ENCODE data around the gene MAFF. TPM values are rescaled to one million over a fixed set of nuclear protein-coding genes. Genes with fewer than 3 reads are reported as not detected.

MAFF gene
- total and polyA plus RNA-seq, 7 experiments from 2014 or later = 1.6 to 72.6 (median 5.1) TPM

GRCh38 chr22:38264322-38264843 is 62.6 kb downstream of the MAFF start:
- peak overlapping the region in 4 of 9 donors; percentile 25 to 69 (median 50) for H3K27ac Mint-ChIP-seq
- POLR2A ChIA-PET = no interaction called here

More at GRCh38 chr22:38264322-38264843, 62.6 kb downstream of the MAFF start:
- H3K4me1 ChIP-seq (ENCODE audit: control insufficient read depth in 2 of 2, insufficient read depth in 2 of 2, low read length in 2 of 2) = peaks cover 13 to 35% of the 10 kb centered on the region in 2 donors
- H3K36me3 Mint-ChIP-seq = peaks cover 0 to 34% (median 4%) of the 10 kb centered on the region in 5 donors
- CTCF ChIA-PET = no interaction called here
- H3K9me3 ChIP-seq (ENCODE audit: control insufficient read depth in 2 of 3, low read length in 3 of 3) = no peaks in the 10 kb centered on the region
- no peaks in the 10 kb centered on the region for H3K9me3 Mint-ChIP-seq
- H3K27me3 Mint-ChIP-seq = no peaks in the 10 kb centered on the region
- intact Hi-C loops (cut with micrococcal nuclease) = loop anchor here in 1 of 2 donors (10.0 kb wide), 1 partner anchor 310 kb away; the partner anchor contains the start of gene DMC1
- ATAC-seq (no peak), DNase-seq (no peak)
- H3K27me3 ChIP-seq (ENCODE audit: control insufficient read depth in 2 of 2, insufficient read depth in 2 of 2, low read length in 2 of 2) = no peaks in the 10 kb centered on the region
- no peak overlapping the region for H3K27ac ChIP-seq (ENCODE audit: low read depth, low read length)
- peak overlapping the region in 1 of 10 donors; percentile 62 for H3K4me3 Mint-ChIP-seq
- no peak overlapping the region for H3K4me3 ChIP-seq (ENCODE audit: low read length)
- peaks cover 0 to 5% (median 0%) of the 10 kb centered on the region in 3 experiments for H3K36me3 ChIP-seq (ENCODE audit: control insufficient read depth in 2 of 3, insufficient read depth in 3 of 3, low read length in 3 of 3)
- H3K4me1 Mint-ChIP-seq = peaks cover 44 to 80% (median 68%) of the 10 kb centered on the region in 7 donors

Other genes with a start within 250 kb of the MAFF start
- gene C22orf23, start 248.4 kb upstream of the MAFF start, total RNA-seq = under 1 TPM in 1 of 5 experiments, not detected in 4; 0.31 TPM
- not detected for gene C22orf23, start 248.4 kb upstream of the MAFF start, polyA plus RNA-seq
- 10 to 100 TPM; 25.9 to 67.8 (median 43.9) TPM for gene POLR2F, start 248.3 kb upstream of the MAFF start, total RNA-seq
- gene POLR2F, start 248.3 kb upstream of the MAFF start, polyA plus RNA-seq = 100 to 1,000 TPM; 108 to 137 TPM
- gene SOX10, start 217.4 kb upstream of the MAFF start, total RNA-seq = not detected
- gene SOX10, start 217.4 kb upstream of the MAFF start, polyA plus RNA-seq = not detected
- gene PICK1, start 144.6 kb upstream of the MAFF start, total RNA-seq = 10 to 100 TPM; 10.0 to 29.3 (median 26.5) TPM
- 1 to 10 TPM; 6.3 to 6.6 TPM for gene PICK1, start 144.6 kb upstream of the MAFF start, polyA plus RNA-seq
- not detected for gene SLC16A8, start 117.8 kb upstream of the MAFF start, total RNA-seq
- not detected for gene SLC16A8, start 117.8 kb upstream of the MAFF start, polyA plus RNA-seq
- gene BAIAP2L2, start 91.3 kb upstream of the MAFF start, total RNA-seq = 1 to 10 TPM in 3 of 5 experiments, under 1 TPM in 2; 0.46 to 3.9 (median 1.9) TPM
- gene BAIAP2L2, start 91.3 kb upstream of the MAFF start, polyA plus RNA-seq = not detected
- 100 to 1,000 TPM in 3 of 5 experiments, 10 to 100 TPM in 2; 66.5 to 252 (median 105) TPM for gene PLA2G6, start 20.2 kb upstream of the MAFF start, total RNA-seq
- 1 to 10 TPM; 4.8 to 8.3 TPM for gene PLA2G6, start 20.2 kb upstream of the MAFF start, polyA plus RNA-seq
- 10 to 100 TPM; 26.9 to 41.3 (median 35.0) TPM for gene TMEM184B, start 71.0 kb downstream of the MAFF start, total RNA-seq
- gene TMEM184B, start 71.0 kb downstream of the MAFF start, polyA plus RNA-seq = 10 to 100 TPM in 1 of 2 donors, 1 to 10 TPM in 1; 9.0 to 19.5 TPM
- gene CSNK1E, start 115.4 kb downstream of the MAFF start, total RNA-seq = 100 to 1,000 TPM in 2 of 5 experiments, 10 to 100 TPM in 3; 71.6 to 143 (median 91.9) TPM
- gene CSNK1E, start 115.4 kb downstream of the MAFF start, polyA plus RNA-seq = 1 to 10 TPM; 5.6 to 8.1 TPM

Data from naive thymus-derived CD4-positive, alpha-beta T cell (primary cell).